NCI-H2081 treated with DMSO at 0.1 percent for 48 hours (cell line): ENCODE data around the gene ZFP62.
"Not testable (repeated sequence)": the region's sequence is repeated elsewhere in the genome, so short reads cannot be mapped to it uniquely, and the experiment has no call there.

Source experiments
- DNase-seq: peaks from one replicate; lab custom pipeline; 2025; lab: John Stamatoyannopoulos, UW

ZFP62 gene

DNA sequence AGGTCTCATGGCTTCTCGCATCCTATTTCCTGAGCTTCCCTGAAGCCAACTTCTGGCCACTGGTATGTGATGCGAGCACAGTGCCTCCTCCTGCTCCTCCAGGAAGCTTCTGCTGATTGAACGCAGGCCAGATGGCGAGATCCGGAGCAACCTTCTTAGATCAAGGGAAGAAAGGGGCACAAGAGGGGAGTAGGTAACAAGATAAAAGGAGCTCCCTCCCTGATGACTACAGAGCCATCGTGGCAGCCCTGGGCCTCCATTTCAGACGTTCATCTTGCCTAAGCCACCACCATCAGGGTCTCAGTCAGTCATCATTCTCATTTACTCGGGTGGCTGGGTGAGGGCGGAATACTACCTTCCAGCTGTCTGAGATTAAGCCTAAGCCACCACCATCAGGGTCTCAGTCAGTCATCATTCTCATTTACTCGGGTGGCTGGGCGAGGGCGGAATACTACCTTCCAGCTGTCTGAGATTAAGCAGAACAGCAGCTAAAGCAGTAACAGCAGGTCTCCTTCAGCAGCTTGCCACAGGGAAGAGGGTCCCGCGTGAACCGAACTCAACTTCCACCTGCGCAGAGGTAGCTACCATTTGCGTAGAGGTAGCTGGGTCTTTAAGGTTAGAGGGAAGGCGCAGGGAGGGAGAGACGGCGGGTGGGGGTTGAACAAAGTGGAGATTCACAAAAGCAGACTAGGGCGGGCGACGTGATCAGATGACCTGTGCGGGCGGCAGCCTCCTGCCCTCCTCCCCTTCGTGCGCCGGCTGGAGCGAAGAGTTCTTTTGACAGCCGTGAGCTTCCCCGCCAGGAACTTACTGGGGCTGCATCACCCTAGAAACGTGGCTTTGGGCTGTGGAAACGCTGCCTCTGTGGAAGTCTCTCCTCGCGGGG is 30.6 kb downstream of the ZFP62 start:
- no peak for DNase-seq

DNA sequence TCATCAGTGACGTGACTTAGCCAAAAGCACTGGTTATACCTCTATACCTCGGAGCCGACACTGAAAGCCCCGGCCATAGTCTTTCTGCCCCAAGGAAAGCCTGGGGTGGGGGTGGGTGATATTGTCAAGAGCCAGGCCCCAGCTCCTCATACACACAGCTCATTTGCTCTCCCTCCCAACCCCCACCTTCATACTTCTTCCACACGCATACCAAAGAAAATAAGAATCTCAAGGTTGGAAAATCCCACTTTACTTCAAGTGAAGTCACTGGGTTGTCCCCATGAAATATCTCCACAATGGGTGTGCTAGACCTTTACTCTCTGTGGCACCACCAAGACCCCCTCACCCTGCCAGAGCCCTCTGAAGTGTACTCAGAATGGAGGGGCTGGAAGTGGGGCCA is 31.4 kb downstream of the ZFP62 start:
- DNase-seq: no peak

DNA sequence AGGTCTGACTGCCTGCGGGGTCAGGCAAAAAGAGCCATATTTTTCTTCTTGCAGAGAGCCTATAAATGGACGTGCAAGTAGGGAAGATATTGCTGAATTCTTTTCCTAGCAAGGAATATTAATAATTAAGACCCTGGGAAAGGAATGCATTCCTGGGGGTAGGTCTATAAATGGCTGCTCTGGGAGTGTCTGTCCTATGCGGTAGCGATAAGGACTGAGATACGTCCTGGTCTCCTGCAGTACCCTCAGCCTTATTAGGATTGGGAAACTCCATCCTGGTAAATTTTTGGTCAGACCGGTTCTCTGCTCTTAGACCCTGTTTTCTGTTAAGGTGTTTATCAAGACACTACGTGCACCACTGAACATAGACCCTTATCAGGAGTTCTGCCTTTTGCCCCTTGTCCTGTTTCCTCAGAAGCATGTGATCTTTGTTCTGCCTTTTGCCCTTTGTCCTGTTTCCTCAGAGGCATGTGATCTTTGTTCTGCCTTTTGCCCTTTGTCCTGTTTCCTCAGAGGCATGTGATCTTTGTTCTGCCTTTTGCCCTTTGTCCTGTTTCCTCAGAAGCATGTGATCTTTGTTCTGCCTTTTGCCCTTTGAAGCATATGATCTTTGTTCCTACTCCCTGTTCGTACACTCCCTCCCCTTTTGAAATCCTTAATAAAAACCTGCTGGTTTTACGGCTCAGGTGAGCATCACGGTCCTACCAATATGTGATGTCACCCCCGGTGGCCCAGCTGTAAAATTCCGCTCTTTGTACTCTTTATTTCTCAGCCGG is 32.1 kb downstream of the ZFP62 start:
- not testable (repeated sequence) for DNase-seq

DNA sequence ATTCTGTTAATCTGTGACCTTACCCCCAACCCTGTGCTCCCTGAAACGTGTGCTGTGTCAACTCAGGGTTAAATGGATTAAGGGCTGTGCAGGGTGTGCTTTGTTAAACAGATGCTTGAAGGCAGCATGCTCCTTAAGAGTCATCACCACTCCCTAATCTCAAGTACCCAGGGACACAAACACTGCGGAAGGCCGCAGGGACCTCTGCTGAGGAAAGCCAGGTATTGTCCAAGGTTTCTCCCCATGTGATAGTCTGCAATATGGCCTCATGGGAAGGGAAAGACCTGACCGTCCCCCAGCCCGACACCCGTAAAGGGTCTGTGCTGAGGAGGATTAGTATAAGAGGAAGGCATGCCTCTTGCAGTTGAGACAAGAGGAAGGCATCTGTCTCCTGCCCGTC is 33.7 kb downstream of the ZFP62 start:
- not testable (repeated sequence) for DNase-seq

- DNase-seq: no peak
These were observed 35.1 kb downstream of the ZFP62 start for GRCh38 chr5:180825768-180826525.

GRCh38 chr5:180824630-180825476 is 36.2 kb downstream of the ZFP62 start:
- DNase-seq: no peak

- no peak for DNase-seq
These were observed 37.0 kb downstream of the ZFP62 start for GRCh38 chr5:180823940-180824629.

GRCh38 chr5:180823346-180823745 is 37.7 kb downstream of the ZFP62 start:
- no peak for DNase-seq

GRCh38 chr5:180821538-180821937 is 39.5 kb downstream of the ZFP62 start:
- no peak for DNase-seq

GRCh38 chr5:180820788-180821321 is 40.2 kb downstream of the ZFP62 start:
- DNase-seq: no peak

DNA sequence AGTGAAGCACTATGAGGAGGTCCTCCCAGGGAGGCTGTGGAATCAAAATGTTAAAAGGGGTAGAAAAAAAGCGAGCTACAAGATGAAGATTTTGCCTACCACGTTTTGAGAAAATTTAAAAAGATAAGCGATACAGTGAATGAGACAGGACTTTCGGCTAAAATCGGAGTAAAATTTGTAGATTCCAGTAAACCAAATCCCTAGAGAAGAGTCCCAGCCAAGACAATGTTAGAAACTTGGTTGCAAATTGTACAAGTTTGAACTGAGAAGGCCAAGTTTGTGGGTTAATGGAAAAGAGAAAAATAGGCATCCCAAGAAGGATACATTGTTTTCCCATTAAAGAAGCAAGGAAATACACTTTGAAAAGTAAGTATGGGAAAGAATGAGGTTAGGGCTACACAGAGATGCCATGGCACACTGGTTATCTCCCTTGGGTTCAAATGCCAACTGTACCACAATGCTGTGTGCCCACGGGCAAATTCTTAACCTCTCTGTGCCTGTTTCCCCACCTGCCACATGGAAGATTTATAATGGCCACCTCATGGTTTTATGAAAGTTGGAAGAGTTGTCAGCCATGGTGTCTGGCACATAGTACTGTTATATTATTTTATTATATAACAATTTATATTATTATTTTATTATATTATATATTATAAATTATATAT is 42.3 kb downstream of the ZFP62 start:
- DNase-seq: no peak

- no peak for DNase-seq
These were observed 43.0 kb downstream of the ZFP62 start for GRCh38 chr5:180817893-180818674.

DNA sequence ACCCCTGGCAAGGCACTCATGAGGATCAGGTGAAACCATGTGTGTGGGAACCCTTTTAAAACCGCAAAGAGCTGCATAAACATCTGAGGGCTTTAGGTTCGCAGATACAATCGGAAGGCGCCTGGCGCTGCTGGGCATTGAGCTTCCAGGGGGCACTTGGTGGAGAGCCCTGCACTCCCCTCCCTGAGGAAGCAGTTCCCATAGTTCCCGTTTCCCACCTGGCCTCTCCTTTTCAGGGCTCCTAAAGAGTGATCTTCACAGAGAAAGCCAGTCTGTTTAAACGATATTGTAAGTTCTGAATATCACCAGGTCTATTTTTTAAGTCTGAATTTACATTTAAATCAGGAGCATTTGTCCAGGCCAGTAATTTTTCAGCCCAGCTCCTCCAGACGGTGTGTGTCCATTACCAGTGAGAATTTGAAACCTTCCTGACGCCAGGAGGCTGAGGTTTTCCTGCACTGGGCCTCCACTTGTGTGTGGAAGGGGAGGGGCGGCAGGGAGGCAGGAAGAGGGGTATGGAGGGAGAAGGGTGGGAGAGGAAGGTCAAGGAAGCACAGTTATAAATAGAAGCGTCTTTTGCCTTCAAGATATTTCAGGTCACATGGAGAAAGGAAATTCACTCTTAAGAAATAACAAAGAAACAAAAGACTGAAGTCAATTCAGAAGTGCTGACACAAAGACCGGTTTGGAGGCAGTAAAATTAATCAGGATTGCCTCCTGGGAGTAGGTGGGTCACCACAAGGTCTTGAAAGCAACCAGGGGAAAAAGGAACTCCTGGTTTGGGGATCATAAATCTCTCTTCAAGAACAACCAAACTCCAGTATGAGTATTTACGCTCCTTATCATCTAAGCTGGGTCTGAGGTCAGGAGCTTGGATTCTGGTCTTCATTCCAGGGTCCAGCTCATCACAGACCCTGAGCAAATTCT is 44.2 kb downstream of the ZFP62 start:
- no peak for DNase-seq

GRCh38 chr5:180815293-180815917 is 45.7 kb downstream of the ZFP62 start:
- no peak for DNase-seq

DNA sequence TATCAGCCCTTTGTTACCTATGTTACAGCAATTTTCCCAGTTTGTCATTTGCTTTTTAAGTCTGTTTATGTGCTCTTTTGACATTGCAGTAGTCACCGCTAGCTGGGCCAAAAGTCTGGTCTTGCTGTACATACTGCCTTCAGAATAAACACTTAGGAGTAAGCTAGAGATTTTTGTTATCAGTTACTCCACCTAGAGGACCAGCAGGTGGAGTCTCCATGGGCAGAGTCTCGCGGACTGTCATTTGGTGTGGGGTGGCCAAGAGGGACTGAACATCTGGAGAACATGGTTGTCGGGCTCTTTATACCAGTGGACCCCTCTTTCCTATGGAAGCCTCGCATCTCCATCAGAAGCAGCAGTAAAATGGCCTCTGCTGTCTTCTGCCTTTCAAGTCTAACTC is 47.7 kb downstream of the ZFP62 start:
- no peak for DNase-seq

GRCh38 chr5:180811623-180812124 is 49.4 kb downstream of the ZFP62 start:
- no peak for DNase-seq

GRCh38 chr5:180810959-180811622 is 50.0 kb downstream of the ZFP62 start:
- no peak for DNase-seq
